ENCODE results near the gene RHOV. TPM values are rescaled to one million over a fixed set of nuclear protein-coding genes. Genes with fewer than 3 reads are reported as not detected.

RHOV gene
- total RNA-seq, 1 experiment from 2014 or later: 6.0 TPM

GRCh38 chr15:40831861-40832260 is 42.2 kb downstream of the RHOV start:
- BruUV-seq (replicated peaks): no TSS peak
- no peaks in the 10 kb centered on the region for H3K36me3 ChIP-seq (ENCODE audit: control insufficient read depth in 1 of 2, insufficient read depth in 2 of 2, low read length in 2 of 2)

More at GRCh38 chr15:40831861-40832260, 42.2 kb downstream of the RHOV start:
- CTCF ChIA-PET: interaction anchor here (0.7 kb wide), 1 partner anchor 62 kb away, joined by 3 read pairs; the partner anchor contains the start of gene VPS18
- no peaks in the 10 kb centered on the region for H3K9me3 ChIP-seq (ENCODE audit: control insufficient read depth in 1 of 2, insufficient read depth in 1 of 2, low read depth in 1 of 2, low read length in 2 of 2)
- no peak overlapping the region for H3K9ac ChIP-seq (ENCODE audit: low read length)
- no peaks in the 10 kb centered on the region for H3K9me2 ChIP-seq (ENCODE audit: insufficient read depth)
- H3K4me1 ChIP-seq (ENCODE audit: control insufficient read depth in 1 of 2, insufficient read depth in 2 of 2, low read length in 2 of 2): peaks cover 33 to 42% of the 10 kb centered on the region in 2 experiments
- RAD21 ChIA-PET (ENCODE audit: low non-redundant PET in 1 of 2, low total read pairs in 2 of 2, uncharacterized antibody in 2 of 2, unreplicated experiment in 2 of 2): no interaction called here
- no peaks in the 10 kb centered on the region for H4K20me1 ChIP-seq (ENCODE audit: insufficient read depth)
- POLR2A ChIA-PET: no interaction called here
- no peak overlapping the region for H2AFZ ChIP-seq (ENCODE audit: low read depth, low read length, poor library complexity, severe bottlenecking)
- intact Hi-C loops (cut with micrococcal nuclease): no loop called here
- ATAC-seq (no peak), DNase-seq (ENCODE audit: low read depth, low spot score) (no peak)
- H3K27me3 ChIP-seq (ENCODE audit: insufficient read depth, low read length): no peaks in the 10 kb centered on the region
- TF ChIP-seq EZH2phosphoT487 (IDR thresholded peaks at IDR 0.05; ENCODE audit: borderline replicate concordance) (no peak), ZBTB33 (IDR thresholded peaks at IDR 0.05; ENCODE audit: extremely low read depth, insufficient replicate concordance, low read length) (no peak), RAD21 (IDR thresholded peaks at IDR 0.05; ENCODE audit: low read depth) (no peak), ZNF274 (IDR thresholded peaks at IDR 0.05; ENCODE audit: low read depth, low read length) (no peak), FOSL1 (IDR thresholded peaks at IDR 0.05; ENCODE audit: low read depth) (no peak), REST (IDR thresholded peaks at IDR 0.05; ENCODE audit: low read depth) (no peak), JUND (IDR thresholded peaks at IDR 0.05) (no peak), TCF7L2 (IDR thresholded peaks at IDR 0.05; ENCODE audit: borderline replicate concordance, extremely low read depth, insufficient read depth, insufficient read length) (no peak), CTCF (IDR thresholded peaks at IDR 0.05 in 2 of 3, conservative IDR thresholded peaks at IDR 0.05 in 1 of 3; ENCODE audit: borderline replicate concordance in 1 of 3, insufficient read depth in 1 of 3, low read depth in 2 of 3, low read length in 2 of 3) (no peak), EZH2 (IDR thresholded peaks at IDR 0.05) (no peak), YY1 (IDR thresholded peaks at IDR 0.05; ENCODE audit: extremely low read depth, insufficient replicate concordance, low read depth, low read length) (no peak), SP1 (IDR thresholded peaks at IDR 0.05; ENCODE audit: low read depth) (no peak), SIN3A (IDR thresholded peaks at IDR 0.05; ENCODE audit: low read depth) (no peak), POLR2A (IDR thresholded peaks at IDR 0.05; ENCODE audit: borderline replicate concordance, extremely low read depth, insufficient read depth, insufficient read length) (no peak), CBX3 (IDR thresholded peaks at IDR 0.05; ENCODE audit: low read depth) (no peak)
- TF ChIP-seq, protein P1, sequence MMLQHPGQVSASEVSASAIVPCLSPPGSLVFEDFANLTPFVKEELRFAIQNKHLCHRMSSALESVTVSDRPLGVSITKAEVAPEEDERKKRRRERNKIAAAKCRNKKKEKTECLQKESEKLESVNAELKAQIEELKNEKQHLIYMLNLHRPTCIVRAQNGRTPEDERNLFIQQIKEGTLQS (IDR thresholded peaks at IDR 0.05): no peak
- H3K27ac ChIP-seq (ENCODE audit: low read depth, low read length): no peak overlapping the region
- H3K4me3 ChIP-seq (replicated peaks in 1 of 2; ENCODE audit: low read depth in 1 of 2, low read length in 2 of 2): no peak overlapping the region
- H3K4me2 ChIP-seq (ENCODE audit: low read length): no peak overlapping the region
- H3K79me2 ChIP-seq (ENCODE audit: insufficient read depth, low read length): no peaks in the 10 kb centered on the region
